Central memory CD4-positive, alpha-beta T cell (primary cell): ENCODE measurements around the gene SEZ6.
"Not testable (repeated sequence)": the region's sequence is repeated elsewhere in the genome, so short reads cannot be mapped to it uniquely, and the experiment has no call there.

Source experiments
- DNase-seq: peaks from one replicate; pipeline ENCODE4 v3.0.0; 2022

The SEZ6 gene

DNA sequence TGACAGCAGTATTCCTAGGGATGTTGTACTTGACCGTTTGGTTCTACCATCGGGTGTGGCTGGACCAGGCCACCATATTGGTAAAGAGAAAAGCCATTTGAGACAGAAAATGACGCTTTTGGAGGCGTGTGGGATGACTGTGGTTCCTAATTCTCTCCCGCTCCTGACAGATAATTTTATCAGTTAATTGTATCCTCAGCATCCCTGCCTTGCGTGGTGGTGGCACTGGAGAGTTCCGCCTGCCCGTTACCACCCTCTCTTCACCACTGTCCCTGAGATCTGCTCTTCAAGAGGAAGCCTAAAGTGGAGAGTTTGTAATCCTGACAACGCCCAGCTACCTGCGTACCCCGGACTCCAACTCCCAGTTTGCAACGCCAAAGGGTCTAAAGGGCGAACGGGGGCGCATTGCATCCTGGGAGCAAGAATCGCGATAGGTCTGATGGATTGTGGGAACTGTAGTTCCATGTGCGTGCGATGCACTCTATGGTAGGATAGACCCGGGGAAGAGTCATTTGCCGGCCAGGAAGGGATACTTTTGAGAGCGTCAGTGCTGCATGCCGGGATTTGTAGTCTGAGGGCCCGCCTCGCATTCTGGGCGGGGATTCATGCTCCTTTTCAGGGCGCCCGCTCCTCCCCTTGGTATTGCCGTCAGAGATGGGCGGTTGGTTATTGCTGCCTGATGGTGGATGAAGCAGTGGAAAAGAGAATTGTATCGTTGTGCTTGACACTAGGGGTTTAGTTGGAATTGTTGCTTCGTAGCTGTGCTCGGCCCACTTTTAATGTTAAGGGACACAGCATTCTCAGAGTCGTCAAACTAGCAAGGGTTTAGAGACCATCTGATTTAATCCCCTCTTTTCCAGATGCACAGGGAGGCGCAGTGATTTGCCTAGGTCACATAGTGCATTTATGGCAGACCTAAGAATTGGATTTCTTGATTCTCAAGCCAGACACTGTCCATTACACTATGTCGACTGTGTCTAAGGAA is 53.5 kb downstream of the SEZ6 start:
- peak; percentile 98 for DNase-seq

DNA sequence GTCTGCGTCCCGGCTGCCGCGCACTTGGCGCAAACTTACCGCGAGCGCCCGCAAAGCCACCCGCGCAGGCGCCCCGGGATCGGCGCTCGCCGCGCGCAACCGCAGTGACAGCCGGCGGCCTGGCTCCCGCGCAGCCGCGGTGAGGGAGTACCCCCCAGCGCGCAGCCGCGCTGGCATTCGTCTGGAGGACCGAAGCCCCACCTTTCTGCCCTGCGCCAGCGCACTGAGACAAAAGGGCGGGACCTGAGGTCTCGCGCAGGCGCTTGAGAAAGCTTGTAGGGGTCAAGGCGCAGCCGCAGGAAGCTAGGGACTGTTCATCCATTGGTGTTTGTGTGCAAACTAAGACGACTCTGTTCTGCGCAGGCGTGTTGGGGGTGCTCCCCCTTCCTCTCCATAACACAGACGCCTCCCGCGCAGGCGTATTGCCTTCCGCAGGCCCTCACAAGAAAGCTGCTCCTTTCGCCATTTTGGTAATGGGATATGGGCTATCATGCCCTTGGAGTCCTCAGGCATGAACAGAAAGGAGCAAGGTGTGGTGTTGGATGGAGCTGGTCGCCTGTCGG is 54.3 kb downstream of the SEZ6 start, which contains the start of gene PHF12:
TSS of gene PHF12 (minus strand) at position 91 of the 563 bp plus-strand sequence. CDS start 558 bp downstream, outside the sequence.
- peak; percentile 100 for DNase-seq

- no peak for DNase-seq
Observed at GRCh38 chr17:28950752-28951427, 54.9 kb downstream of the SEZ6 start.

GRCh38 chr17:28950017-28950751 is 55.6 kb downstream of the SEZ6 start:
- DNase-seq = peak; percentile 56

DNA sequence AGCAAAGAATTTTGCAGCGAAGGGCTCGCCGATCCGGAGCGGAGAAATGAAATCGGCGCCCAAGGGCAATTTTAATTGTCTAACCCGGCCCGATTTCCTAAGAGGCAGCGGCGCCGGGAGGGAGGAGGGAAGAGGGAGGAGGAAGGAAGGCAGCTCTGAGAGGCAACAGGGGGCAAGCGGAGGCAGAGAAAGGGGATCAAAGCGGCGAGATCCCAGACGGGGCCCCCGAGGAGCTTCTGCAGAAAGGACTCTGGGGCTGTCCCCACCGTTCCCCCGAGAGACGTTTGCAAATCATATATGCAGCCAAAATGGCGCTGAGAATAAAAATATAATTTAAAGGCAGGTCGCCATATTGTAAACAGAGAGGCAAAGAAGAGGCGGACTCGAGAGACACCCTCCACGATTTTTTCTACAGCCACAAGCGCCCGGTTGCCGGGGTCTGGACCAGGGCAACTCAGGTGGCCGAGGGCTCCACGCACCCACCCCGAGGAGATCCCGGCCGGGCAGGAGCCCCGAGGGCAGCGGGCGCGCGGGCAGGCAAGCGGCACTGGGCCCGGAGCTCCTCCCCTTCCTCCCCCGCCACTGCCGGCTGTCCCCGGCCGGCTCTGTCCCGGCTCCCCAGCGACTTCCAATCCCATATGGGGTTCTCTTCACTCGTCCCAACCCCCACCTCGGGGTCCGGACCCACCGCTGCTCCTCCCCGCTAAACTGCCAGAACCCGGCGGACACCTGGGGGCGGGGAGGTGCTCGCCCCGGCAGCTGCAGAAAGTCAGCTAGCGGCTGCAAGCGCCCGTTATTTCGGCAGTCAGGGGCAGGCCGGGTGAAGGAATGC is 56.4 kb downstream of the SEZ6 start:
- peak; percentile 56 for DNase-seq

DNA sequence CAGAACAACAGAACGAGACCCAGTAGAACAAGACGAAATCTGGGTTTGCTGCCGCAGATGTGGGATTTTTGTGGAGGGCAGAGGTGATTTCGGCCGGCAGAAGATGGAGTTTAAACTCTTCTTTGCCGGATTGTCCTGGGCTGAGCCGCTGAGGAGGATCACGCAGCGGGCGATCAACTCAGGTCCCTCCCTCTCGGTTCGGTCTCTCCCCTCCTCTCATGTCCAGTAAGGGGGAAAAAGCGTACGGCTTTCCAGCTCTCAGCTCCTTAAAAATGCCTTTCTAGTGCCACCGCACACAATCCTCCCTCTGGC is 57.0 kb downstream of the SEZ6 start:
- no peak for DNase-seq

- DNase-seq = no peak
Observed at GRCh38 chr17:28948342-28948741, 57.5 kb downstream of the SEZ6 start.

GRCh38 chr17:28947639-28948038 is 58.2 kb downstream of the SEZ6 start:
- DNase-seq = peak; percentile 25

DNA sequence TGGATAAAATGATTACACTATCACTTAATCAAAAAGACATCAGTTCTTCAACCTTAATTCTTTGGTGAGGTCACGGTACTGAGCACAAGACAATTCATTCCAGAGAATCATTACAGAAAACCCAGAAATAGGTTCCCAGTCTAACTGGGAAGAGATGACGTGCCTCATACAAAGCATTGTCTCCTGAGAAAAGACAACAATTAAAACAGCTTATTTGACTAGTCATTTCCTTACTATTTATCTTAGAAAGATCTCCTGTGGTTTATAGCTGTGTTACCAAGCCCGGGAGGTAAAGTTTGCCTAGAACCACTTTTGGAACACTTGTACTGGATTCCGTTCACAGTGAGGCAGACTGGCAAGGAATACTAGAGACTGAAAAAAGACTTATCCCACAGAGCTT is 59.6 kb downstream of the SEZ6 start:
- DNase-seq = no peak

DNA sequence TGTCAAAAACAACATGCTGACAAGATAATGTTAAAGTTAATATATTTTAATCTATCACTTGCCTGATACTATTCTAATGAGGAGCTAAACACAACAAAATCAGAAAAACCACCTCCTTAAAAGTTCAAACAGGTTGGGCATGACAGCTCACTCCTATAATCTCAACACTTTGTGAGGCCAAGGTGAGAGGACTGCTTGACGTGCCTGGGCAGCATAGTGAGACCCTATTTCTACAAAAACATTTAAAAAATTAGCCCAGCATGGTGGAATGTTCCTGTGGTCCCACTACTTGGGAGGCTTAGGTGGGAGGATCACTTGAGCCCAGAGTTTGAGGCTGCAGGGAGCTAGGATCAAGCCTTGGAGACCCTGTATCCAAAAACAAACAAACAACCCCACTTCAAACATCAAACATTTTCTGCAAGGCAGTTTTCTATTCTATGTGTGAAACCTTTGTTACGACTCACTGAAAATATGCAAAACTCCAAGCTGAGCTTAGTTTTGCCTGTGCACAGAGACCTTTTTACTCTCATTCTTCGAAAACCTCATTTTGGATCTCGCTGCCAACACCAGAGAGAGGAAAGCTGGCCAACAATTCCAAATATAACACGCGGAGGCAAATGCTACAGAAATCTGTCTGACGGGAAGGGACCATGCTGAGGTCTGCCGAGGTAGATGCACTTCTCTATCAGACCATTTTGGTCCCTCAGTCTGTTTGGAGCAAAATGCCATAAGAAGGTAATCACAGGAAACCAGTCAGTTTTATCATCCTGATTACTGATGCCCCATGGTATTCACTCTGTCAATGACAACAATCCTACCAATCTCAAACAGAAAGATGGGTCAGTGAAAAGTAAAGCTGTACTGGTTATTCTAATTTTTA is 60.7 kb downstream of the SEZ6 start:
- DNase-seq = no peak

DNA sequence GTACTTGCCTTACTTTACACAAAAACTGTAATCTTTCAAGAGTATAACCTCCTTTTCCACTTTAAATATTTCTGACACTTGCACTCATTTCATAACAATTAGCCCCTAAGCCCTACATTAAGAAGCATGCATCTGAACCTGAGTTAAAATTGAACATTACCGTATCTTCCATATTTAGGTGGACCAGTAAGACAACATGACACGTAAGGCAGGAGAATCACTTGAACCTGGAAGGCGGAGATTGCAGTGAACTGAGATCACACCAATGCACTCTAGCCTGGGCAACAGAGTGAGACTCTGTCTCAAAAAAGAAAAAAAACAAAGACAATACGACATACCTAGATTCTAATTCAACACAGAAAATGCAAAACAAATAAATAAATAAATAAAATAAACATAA is 61.5 kb downstream of the SEZ6 start:
- no peak for DNase-seq

GRCh38 chr17:28942925-28943324 is 62.9 kb downstream of the SEZ6 start:
- no peak for DNase-seq

GRCh38 chr17:28941251-28941650 is 64.6 kb downstream of the SEZ6 start:
- DNase-seq = no peak

DNA sequence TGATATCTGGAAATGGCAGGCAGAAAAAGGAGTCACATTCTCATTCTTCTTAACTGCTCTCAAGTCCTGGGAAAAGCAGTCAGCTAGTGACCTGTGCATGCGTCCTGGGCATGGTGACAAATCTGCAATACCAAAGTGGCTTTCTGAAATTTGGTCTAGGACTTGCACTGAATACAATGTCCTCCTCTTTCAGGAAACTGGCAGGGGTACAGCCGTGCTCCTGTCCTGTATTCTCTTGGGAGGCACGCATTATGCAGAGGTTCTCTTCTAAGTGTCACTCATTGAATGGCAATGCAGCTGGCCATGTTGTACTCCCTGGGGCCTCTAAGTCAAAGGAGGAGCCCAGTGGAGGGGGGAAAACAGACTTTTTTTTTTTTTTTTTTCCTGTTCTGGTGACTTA is 65.2 kb downstream of the SEZ6 start:
- no peak for DNase-seq

GRCh38 chr17:28940142-28940541 is 65.7 kb downstream of the SEZ6 start:
- no peak for DNase-seq

- DNase-seq = no peak
Observed at GRCh38 chr17:28938552-28938951, 67.3 kb downstream of the SEZ6 start.

DNA sequence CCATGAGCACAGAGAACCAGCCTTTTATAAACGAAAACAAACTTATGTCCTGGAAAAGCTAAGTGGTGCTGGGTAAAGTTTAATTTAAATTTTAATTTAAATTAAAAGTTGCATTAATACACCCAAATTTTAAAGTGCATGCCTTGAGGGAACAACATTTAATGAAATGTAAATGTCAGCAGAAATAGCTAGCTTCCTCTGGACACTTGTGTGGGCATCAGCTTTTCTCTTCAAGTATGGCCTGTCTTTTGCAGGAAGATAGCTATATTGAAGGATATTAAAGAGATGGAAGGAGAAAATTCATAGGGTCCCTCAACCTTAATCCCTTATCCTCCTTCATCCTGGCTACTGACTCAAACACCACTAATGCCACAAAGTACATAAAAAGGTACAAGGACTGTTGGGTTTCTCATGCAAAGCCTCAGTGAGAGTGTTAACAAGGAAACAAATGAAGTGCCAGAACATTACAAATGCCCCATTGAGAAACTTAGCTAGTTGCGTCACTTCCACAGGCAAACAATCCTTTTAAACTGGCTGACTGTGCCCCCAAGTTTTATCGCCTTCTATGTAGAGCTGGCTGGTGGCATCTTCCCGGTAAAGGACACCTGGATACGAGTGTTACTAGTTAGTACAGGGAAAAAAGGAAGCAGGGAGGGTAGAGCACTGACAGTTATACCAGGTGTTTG is 68.6 kb downstream of the SEZ6 start:
- no peak for DNase-seq

GRCh38 chr17:28935744-28936460 is 69.9 kb downstream of the SEZ6 start:
- no peak for DNase-seq

- not testable (repeated sequence) for DNase-seq
Observed at GRCh38 chr17:28934508-28934907, 71.3 kb downstream of the SEZ6 start.

DNA sequence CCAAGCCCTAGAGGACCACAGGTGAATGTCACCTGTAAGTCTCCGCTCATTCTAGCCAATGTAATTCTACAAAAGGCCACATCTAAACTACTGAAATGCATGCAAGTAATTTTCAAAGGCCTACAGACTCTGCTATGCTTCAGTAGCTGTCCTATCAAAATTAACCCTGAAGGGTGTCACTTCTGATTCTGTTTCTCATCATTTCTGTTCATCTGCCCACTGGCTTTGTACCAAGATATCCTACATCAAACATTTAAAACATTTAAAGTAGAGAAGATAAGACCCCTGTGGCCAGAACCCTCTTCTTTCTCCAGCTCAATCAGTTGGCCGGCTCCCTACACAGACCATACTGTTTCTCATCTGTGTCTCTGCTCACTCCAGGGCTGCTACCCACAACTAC is 76.0 kb downstream of the SEZ6 start:
- DNase-seq = no peak
